ENCODE data around the gene GPC6.

The GPC6 gene

GRCh38 chr13:93262729-93263345, 36.2 kb downstream of the GPC6 start:
- Histone ChIP-seq H3K4me3 (ENCODE audit: low read length) (no peak overlapping the region), H3F3A (ENCODE audit: insufficient read depth, low read length) (no peaks in the 10 kb centered on the region), H3K9me3 (replicated peaks; ENCODE audit: insufficient read depth, low read length) (no peaks in the 10 kb centered on the region), H3K4me1 (ENCODE audit: low read length) (no peaks in the 10 kb centered on the region), H3K4me2 (ENCODE audit: low read depth, low read length) (no peak overlapping the region), H3K27ac (ENCODE audit: low read length) (no peak overlapping the region), H3K27me3 (replicated peaks; ENCODE audit: insufficient read depth, low read length) (no peaks in the 10 kb centered on the region), H3K79me2 (ENCODE audit: low read length) (no peaks in the 10 kb centered on the region), H3K9ac (ENCODE audit: low read length) (no peak overlapping the region), H3K9me2 (replicated peaks; ENCODE audit: insufficient read depth, low read length) (no peaks in the 10 kb centered on the region), H3K36me3 (replicated peaks; ENCODE audit: insufficient read depth, low read length) (no peaks in the 10 kb centered on the region), H2AFZ (ENCODE audit: low read length) (no peak overlapping the region), H4K20me1 (ENCODE audit: insufficient read depth, low read length) (no peaks in the 10 kb centered on the region)
- no peak for TF ChIP-seq EZH2phosphoT487 (IDR thresholded peaks at IDR 0.05; ENCODE audit: low read length)
- no peak for DNase-seq

- Histone ChIP-seq H3K4me3 (ENCODE audit: low read length) (no peak overlapping the region), H3K79me2 (ENCODE audit: low read length) (no peaks in the 10 kb centered on the region), H3K9ac (ENCODE audit: low read length) (no peak overlapping the region), H3K36me3 (replicated peaks; ENCODE audit: insufficient read depth, low read length) (no peaks in the 10 kb centered on the region), H3F3A (ENCODE audit: insufficient read depth, low read length) (no peaks in the 10 kb centered on the region), H2AFZ (ENCODE audit: low read length) (no peak overlapping the region), H3K9me3 (replicated peaks; ENCODE audit: insufficient read depth, low read length) (no peaks in the 10 kb centered on the region), H3K4me1 (ENCODE audit: low read length) (no peaks in the 10 kb centered on the region), H3K27ac (ENCODE audit: low read length) (no peak overlapping the region), H3K27me3 (replicated peaks; ENCODE audit: insufficient read depth, low read length) (no peaks in the 10 kb centered on the region), H3K4me2 (ENCODE audit: low read depth, low read length) (no peak overlapping the region), H3K9me2 (replicated peaks; ENCODE audit: insufficient read depth, low read length) (no peaks in the 10 kb centered on the region), H4K20me1 (ENCODE audit: insufficient read depth, low read length) (no peaks in the 10 kb centered on the region)
- no peak for DNase-seq
- TF ChIP-seq EZH2 (optimal IDR thresholded peaks at IDR 0.05; ENCODE audit: low read depth, low read length), result no peak
Measured at GRCh38 chr13:93264876-93265275, 38.3 kb downstream of the GPC6 start.

GRCh38 chr13:93265800-93266199, 39.2 kb downstream of the GPC6 start:
- no peaks in the 10 kb centered on the region for H3K79me2 ChIP-seq (ENCODE audit: low read length)
- no peaks in the 10 kb centered on the region for H3K27me3 ChIP-seq (replicated peaks; ENCODE audit: insufficient read depth, low read length)
- H3K9me2 ChIP-seq (replicated peaks; ENCODE audit: insufficient read depth, low read length), result no peaks in the 10 kb centered on the region
- DNase-seq, result no peak
- no peak overlapping the region for H2AFZ ChIP-seq (ENCODE audit: low read length)
- no peaks in the 10 kb centered on the region for H3K36me3 ChIP-seq (replicated peaks; ENCODE audit: insufficient read depth, low read length)
- no peak overlapping the region for H3K27ac ChIP-seq (ENCODE audit: low read length)
- H3K4me3 ChIP-seq (ENCODE audit: low read length), result no peak overlapping the region
- no peak overlapping the region for H3K4me2 ChIP-seq (ENCODE audit: low read depth, low read length)
- no peaks in the 10 kb centered on the region for H4K20me1 ChIP-seq (ENCODE audit: insufficient read depth, low read length)
- H3F3A ChIP-seq (ENCODE audit: insufficient read depth, low read length), result no peaks in the 10 kb centered on the region
- H3K9ac ChIP-seq (ENCODE audit: low read length), result no peak overlapping the region
- no peaks in the 10 kb centered on the region for H3K4me1 ChIP-seq (ENCODE audit: low read length)
- TF ChIP-seq EZH2phosphoT487 (IDR thresholded peaks at IDR 0.05; ENCODE audit: low read length) (no peak), CTCF (IDR thresholded peaks at IDR 0.05; ENCODE audit: low read length) (no peak), EZH2 (optimal IDR thresholded peaks at IDR 0.05; ENCODE audit: low read depth, low read length) (no peak)
- no peaks in the 10 kb centered on the region for H3K9me3 ChIP-seq (replicated peaks; ENCODE audit: insufficient read depth, low read length)

GRCh38 chr13:93266681-93267080, 40.1 kb downstream of the GPC6 start:
- Histone ChIP-seq H3K36me3 (replicated peaks; ENCODE audit: insufficient read depth, low read length) (no peaks in the 10 kb centered on the region), H3K9me2 (replicated peaks; ENCODE audit: insufficient read depth, low read length) (no peaks in the 10 kb centered on the region), H3K4me1 (ENCODE audit: low read length) (no peaks in the 10 kb centered on the region), H4K20me1 (ENCODE audit: insufficient read depth, low read length) (no peaks in the 10 kb centered on the region), H3K9me3 (replicated peaks; ENCODE audit: insufficient read depth, low read length) (no peaks in the 10 kb centered on the region), H3K79me2 (ENCODE audit: low read length) (no peaks in the 10 kb centered on the region), H3K4me3 (ENCODE audit: low read length) (no peak overlapping the region), H3K4me2 (ENCODE audit: low read depth, low read length) (no peak overlapping the region), H2AFZ (ENCODE audit: low read length) (no peak overlapping the region), H3K27ac (ENCODE audit: low read length) (no peak overlapping the region), H3K9ac (ENCODE audit: low read length) (no peak overlapping the region), H3F3A (ENCODE audit: insufficient read depth, low read length) (no peaks in the 10 kb centered on the region), H3K27me3 (replicated peaks; ENCODE audit: insufficient read depth, low read length) (no peaks in the 10 kb centered on the region)
- TF ChIP-seq CTCF (IDR thresholded peaks at IDR 0.05; ENCODE audit: low read length) (no peak), EZH2 (optimal IDR thresholded peaks at IDR 0.05; ENCODE audit: low read depth, low read length) (no peak), EZH2phosphoT487 (IDR thresholded peaks at IDR 0.05; ENCODE audit: low read length) (no peak)
- DNase-seq, result no peak
